ENCODE data around the gene SBNO2. TPM values are rescaled to one million over a fixed set of nuclear protein-coding genes. Genes with fewer than 3 reads are reported as not detected.

The SBNO2 gene
- total RNA-seq, 4 donors from 2014 or later, result 33.1 to 208 (median 61.9) TPM

DNA sequence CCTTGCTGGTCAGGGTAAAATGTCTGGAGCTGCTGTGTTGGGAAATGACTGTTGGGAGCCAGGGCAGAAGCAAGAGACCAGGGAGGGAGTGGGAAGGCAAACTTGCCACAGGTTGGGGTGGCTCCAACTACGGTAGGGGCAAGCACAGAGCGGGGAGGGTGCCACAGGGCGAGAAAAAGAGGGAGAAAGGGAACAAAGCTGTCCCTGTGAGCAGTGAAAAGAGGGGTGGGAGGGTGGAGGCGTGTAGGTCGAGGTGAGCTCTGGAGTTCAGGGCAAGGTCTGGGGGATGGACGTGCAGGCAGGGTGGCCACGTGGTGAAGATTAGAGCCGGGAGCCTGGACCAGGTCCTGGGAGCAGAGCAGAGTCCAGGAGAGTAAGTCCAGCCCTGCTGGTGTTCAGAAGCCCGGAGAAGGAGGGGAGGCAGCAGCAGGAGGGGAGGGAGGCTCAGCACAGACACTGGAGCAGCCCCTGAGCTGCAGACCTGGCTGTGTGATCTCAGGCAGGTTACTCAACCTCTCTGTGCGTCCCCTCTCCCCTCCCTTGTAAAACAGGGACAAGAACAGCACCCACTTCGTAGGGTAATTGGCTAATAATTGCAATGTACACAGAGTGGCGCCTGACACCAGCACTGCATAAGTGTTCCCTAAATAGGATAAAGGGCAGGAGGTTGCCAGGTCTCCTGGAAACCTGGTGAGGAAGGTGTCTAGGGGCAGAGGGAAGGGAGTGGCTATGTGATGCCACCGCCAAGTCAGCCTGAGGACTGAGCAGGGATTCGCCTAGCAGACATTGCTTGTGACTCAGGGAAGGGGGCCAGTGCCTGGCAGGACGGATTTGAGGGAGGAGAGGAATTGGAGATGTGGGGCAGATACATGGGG is 75.7 kb downstream of the SBNO2 start:
- ATAC-seq (ENCODE audit: low FRiP score), result peak; percentile 2
- TF ChIP-seq, protein P1, sequence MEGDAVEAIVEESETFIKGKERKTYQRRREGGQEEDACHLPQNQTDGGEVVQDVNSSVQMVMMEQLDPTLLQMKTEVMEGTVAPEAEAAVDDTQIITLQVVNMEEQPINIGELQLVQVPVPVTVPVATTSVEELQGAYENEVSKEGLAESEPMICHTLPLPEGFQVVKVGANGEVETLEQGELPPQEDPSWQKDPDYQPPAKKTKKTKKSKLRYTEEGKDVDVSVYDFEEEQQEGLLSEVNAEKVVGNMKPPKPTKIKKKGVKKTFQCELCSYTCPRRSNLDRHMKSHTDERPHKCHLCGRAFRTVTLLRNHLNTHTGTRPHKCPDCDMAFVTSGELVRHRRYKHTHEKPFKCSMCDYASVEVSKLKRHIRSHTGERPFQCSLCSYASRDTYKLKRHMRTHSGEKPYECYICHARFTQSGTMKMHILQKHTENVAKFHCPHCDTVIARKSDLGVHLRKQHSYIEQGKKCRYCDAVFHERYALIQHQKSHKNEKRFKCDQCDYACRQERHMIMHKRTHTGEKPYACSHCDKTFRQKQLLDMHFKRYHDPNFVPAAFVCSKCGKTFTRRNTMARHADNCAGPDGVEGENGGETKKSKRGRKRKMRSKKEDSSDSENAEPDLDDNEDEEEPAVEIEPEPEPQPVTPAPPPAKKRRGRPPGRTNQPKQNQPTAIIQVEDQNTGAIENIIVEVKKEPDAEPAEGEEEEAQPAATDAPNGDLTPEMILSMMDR (IDR thresholded peaks at IDR 0.05), result no peak
- no peak for DNase-seq (ENCODE audit: low spot score)

DNA sequence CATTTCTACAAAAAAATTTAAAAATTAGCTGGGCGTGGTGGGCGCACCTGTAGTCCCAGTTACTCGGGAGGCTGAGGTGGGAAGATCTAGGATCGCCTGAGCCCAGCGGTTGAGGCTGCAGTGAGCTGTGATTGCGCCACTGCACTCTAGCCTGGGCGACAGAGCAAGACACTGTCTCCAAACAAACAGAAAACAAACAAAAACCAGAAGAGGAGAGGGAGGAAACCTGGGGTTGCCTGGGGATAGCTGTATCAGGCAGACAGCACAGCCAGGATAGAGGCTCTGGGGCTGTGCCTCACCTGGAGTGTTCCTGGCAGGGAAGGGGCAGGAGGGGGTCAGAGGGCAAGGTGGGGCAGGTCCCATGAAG is 76.3 kb downstream of the SBNO2 start:
- TF ChIP-seq, protein P1 (IDR thresholded peaks at IDR 0.05), result no peak

DNA sequence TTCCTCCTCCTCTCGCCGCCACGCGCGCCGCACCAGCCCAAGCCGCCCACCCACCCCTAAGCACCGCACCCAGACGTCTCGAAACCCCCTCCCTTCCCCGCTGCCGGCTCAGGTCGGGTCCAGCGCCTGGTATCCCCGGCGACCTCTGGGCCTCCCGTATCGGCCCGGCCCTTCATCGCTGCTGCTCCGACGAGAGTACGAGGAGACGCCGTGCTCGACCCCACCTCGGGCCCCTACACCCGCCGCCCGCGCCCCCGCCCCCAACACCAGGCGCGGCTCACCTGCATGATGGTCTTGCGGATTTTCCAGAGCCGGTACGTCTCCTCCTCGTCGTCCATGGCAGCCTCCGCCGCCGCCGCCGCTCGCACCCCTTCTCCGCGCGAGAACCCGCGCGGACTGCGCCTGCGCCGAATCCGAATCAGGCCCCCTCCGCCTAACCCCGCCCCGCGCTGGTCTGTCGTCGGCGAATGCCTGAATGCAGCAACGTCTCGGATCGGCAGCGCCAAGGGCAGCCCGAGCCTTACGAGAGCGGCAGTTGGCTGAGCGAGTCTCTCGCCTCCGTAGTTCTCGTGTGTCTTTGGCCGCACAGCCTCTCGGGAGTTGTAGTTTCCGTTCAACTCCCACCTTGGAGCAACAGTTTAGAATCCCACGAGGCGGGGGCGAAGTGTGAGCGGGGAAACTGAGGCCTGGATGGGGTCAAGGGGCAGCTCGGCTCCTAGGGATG is 78.9 kb downstream of the SBNO2 start, which contains the start of gene POLR2E:
Gene POLR2E, minus strand, starts transcription at position 398 of the 724 bp plus-strand sequence. Its CDS starts 60 bp downstream, at position 338.
- peak; percentile 85 for DNase-seq (ENCODE audit: low spot score)
- TF ChIP-seq, protein P1 (IDR thresholded peaks at IDR 0.05), result no peak
- peak; percentile 86 for ATAC-seq (ENCODE audit: low FRiP score)

More for the DNA sequence above, 76.3 kb downstream of the SBNO2 start:
- ATAC-seq (ENCODE audit: low FRiP score), result no peak
- no peak for DNase-seq (ENCODE audit: low spot score)

DNA sequence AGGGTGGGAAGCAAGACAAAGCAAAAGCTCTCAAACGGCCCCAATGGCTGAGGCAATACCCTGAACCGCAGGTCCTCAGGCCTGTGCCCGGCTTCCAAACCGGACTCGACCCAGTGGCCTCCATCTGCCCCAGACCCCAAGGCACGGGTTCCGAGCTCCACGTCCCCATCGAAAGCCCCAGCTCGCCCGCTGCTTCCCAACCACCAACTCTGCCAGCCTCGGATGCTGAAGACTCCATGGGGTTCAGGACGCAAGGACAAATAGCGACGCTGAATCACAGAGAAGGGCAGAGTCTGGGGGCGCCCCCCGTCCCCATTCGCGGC is 79.5 kb downstream of the SBNO2 start:
- TF ChIP-seq, protein P1 (IDR thresholded peaks at IDR 0.05), result no peak
- ATAC-seq (ENCODE audit: low FRiP score), result no peak

DNA sequence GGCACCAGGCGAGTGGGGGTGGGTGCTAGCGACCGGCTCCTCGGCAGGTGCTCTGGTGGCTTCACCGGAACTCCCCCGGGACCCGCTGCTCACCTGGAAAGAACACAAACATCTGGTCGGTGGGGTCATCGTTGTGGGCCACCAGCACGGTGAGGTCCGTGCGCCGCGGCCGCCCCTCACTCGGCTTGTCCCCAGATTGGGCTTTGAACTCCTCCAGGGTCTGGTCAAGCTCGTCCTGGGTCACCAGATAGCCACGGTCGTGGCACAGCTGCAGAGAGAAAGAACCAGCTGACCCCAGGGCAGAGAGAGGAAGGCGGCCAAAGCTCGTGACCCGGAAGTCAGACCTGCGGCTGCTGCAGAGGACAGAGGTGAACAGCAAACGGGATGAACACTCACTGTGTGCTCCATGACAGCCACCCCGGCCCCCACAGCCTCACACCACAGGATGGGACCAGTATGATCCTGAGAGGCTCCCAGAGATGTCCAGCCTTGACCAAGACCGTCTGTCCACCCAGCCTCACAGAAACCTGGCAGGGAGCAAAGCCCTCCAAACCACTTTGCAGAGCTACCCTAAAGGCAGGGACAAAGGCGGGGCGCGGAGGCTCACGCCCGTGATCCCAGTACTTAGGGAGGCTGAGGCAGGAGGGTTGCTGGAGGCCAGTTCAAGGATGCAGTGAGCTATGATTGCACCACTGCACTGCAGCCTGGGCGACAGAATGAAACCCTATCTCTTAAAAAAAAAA is 80.1 kb downstream of the SBNO2 start:
- TF ChIP-seq, protein P1 (IDR thresholded peaks at IDR 0.05), result no peak

More for the DNA sequence above, 79.5 kb downstream of the SBNO2 start:
- DNase-seq (ENCODE audit: low spot score), result no peak

DNA sequence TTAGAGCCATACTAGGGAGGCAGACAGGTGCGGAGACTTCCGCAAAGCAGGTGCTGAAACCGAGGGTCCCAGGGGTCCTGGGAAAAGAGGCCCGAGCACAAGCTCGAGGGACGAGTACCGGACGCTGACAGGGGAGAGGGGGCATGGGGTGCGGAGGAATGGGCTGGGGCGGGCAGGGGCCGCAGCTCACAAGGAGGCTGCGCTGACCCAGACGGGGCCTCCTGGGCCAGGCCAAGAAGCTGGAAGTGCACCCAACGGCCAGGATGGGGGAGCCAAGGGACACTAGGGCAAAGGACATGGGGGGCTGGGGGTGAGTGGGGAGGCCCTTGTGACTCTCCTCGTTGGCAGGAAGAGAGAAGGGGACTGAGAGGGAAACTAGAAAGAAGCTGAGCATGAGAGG is 80.7 kb downstream of the SBNO2 start:
- ATAC-seq (ENCODE audit: low FRiP score) (no peak), DNase-seq (ENCODE audit: low spot score) (no peak)
- TF ChIP-seq, protein P1 (IDR thresholded peaks at IDR 0.05), result no peak

More for the DNA sequence above, 80.1 kb downstream of the SBNO2 start:
- DNase-seq (ENCODE audit: low spot score) (no peak), ATAC-seq (ENCODE audit: low FRiP score) (no peak)
